Measurements from ENCODE around the gene ANKRD31. TPM values are rescaled to one million over a fixed set of nuclear protein-coding genes. Genes with fewer than 3 reads are reported as not detected.
"Not testable (repeated sequence)": the region's sequence is repeated elsewhere in the genome, so short reads cannot be mapped to it uniquely, and the experiment has no call there.

ANKRD31 gene
- total RNA-seq, 1 experiment from 2014 or later, result 2.8 TPM

GRCh38 chr5:75242067-75242466, 5.4 kb upstream of the ANKRD31 start:
- in situ Hi-C loops (cut with HindIII; ENCODE audit: low sequenced_read_pairs), result no loop called here
- DNase-seq (ENCODE audit: low spot score), result peak; percentile 62

GRCh38 chr5:75239681-75240080, 3.0 kb upstream of the ANKRD31 start:
- in situ Hi-C loops (cut with HindIII; ENCODE audit: low sequenced_read_pairs), result no loop called here
- peak; percentile 47 for DNase-seq (ENCODE audit: low spot score)

GRCh38 chr5:75235711-75236110, 967 bp downstream of the ANKRD31 start:
- in situ Hi-C loops (cut with HindIII; ENCODE audit: low sequenced_read_pairs), result no loop called here
- DNase-seq (ENCODE audit: low spot score), result peak; percentile 52

GRCh38 chr5:75234251-75234650, 2.4 kb downstream of the ANKRD31 start:
- no peak for DNase-seq (ENCODE audit: low spot score)
- in situ Hi-C loops (cut with HindIII; ENCODE audit: low sequenced_read_pairs), result no loop called here

GRCh38 chr5:75226916-75227315, 9.8 kb downstream of the ANKRD31 start:
- DNase-seq (ENCODE audit: low spot score), result no peak
- in situ Hi-C loops (cut with HindIII; ENCODE audit: low sequenced_read_pairs), result no loop called here

- DNase-seq (ENCODE audit: low spot score), result no peak
- in situ Hi-C loops (cut with HindIII; ENCODE audit: low sequenced_read_pairs), result no loop called here
These were observed 11.2 kb downstream of the ANKRD31 start for GRCh38 chr5:75225506-75225905.

- DNase-seq (ENCODE audit: low spot score); in situ Hi-C loops (cut with HindIII; ENCODE audit: low sequenced_read_pairs): not testable (repeated sequence)
These were observed 15.9 kb downstream of the ANKRD31 start for GRCh38 chr5:75220787-75221186.

- in situ Hi-C loops (cut with HindIII; ENCODE audit: low sequenced_read_pairs), result no loop called here
- DNase-seq (ENCODE audit: low spot score), result no peak
These were observed 21.8 kb downstream of the ANKRD31 start for GRCh38 chr5:75214928-75215327.

- in situ Hi-C loops (cut with HindIII; ENCODE audit: low sequenced_read_pairs), result no loop called here
- DNase-seq (ENCODE audit: low spot score), result no peak
These were observed 22.3 kb downstream of the ANKRD31 start for GRCh38 chr5:75214409-75214808.

- in situ Hi-C loops (cut with HindIII; ENCODE audit: low sequenced_read_pairs), result no loop called here
- no peak for DNase-seq (ENCODE audit: low spot score)
These were observed 33.1 kb downstream of the ANKRD31 start for GRCh38 chr5:75203604-75204003.

- no peak for DNase-seq (ENCODE audit: low spot score)
- in situ Hi-C loops (cut with HindIII; ENCODE audit: low sequenced_read_pairs), result no loop called here
These were observed 33.7 kb downstream of the ANKRD31 start for GRCh38 chr5:75202935-75203334.

- DNase-seq (ENCODE audit: low spot score), result no peak
- in situ Hi-C loops (cut with HindIII; ENCODE audit: low sequenced_read_pairs), result no loop called here
These were observed 35.9 kb downstream of the ANKRD31 start for GRCh38 chr5:75200776-75201175.

- no peak for DNase-seq (ENCODE audit: low spot score)
These were observed 36.7 kb downstream of the ANKRD31 start for GRCh38 chr5:75199946-75200345.

GRCh38 chr5:75199071-75199470, 37.6 kb downstream of the ANKRD31 start:
- in situ Hi-C loops (cut with HindIII; ENCODE audit: low sequenced_read_pairs), result no loop called here
- no peak for DNase-seq (ENCODE audit: low spot score)

More at GRCh38 chr5:75199946-75200345, 36.7 kb downstream of the ANKRD31 start:
- in situ Hi-C loops (cut with HindIII; ENCODE audit: low sequenced_read_pairs), result no loop called here

- in situ Hi-C loops (cut with HindIII; ENCODE audit: low sequenced_read_pairs), result no loop called here
- no peak for DNase-seq (ENCODE audit: low spot score)
These were observed 38.9 kb downstream of the ANKRD31 start for GRCh38 chr5:75197745-75198144.

GRCh38 chr5:75192804-75193203, 43.9 kb downstream of the ANKRD31 start:
- DNase-seq (ENCODE audit: low spot score), result no peak
- in situ Hi-C loops (cut with HindIII; ENCODE audit: low sequenced_read_pairs), result no loop called here

GRCh38 chr5:75192264-75192663, 44.4 kb downstream of the ANKRD31 start:
- DNase-seq (ENCODE audit: low spot score), result no peak
- in situ Hi-C loops (cut with HindIII; ENCODE audit: low sequenced_read_pairs), result no loop called here

- DNase-seq (ENCODE audit: low spot score), result no peak
- in situ Hi-C loops (cut with HindIII; ENCODE audit: low sequenced_read_pairs), result no loop called here
These were observed 46.5 kb downstream of the ANKRD31 start for GRCh38 chr5:75190227-75190626.

- in situ Hi-C loops (cut with HindIII; ENCODE audit: low sequenced_read_pairs), result no loop called here
- no peak for DNase-seq (ENCODE audit: low spot score)
These were observed 47.3 kb downstream of the ANKRD31 start for GRCh38 chr5:75189353-75189752.

GRCh38 chr5:75185763-75186162, 50.9 kb downstream of the ANKRD31 start:
- in situ Hi-C loops (cut with HindIII; ENCODE audit: low sequenced_read_pairs), result no loop called here
- DNase-seq (ENCODE audit: low spot score), result no peak

GRCh38 chr5:75176009-75176408, 60.7 kb downstream of the ANKRD31 start:
- DNase-seq (ENCODE audit: low spot score); in situ Hi-C loops (cut with HindIII; ENCODE audit: low sequenced_read_pairs): not testable (repeated sequence)

- DNase-seq (ENCODE audit: low spot score); in situ Hi-C loops (cut with HindIII; ENCODE audit: low sequenced_read_pairs): not testable (repeated sequence)
These were observed 61.8 kb downstream of the ANKRD31 start for GRCh38 chr5:75174872-75175271.

Measured in G401 (cell line).